OCI-LY3 (cell line): ENCODE measurements around the gene DYRK3.

ENCODE experiments used
- H2AFZ ChIP-seq: fragments of 200-600, 300-600 bp; shearing (Covaris generic); 2 replicates; pipeline ENCODE4 v1.6.0; 2014; ENCODE audit warnings: antibody characterized with exemption, low read depth, low read length
- H3K27ac ChIP-seq: fragments of 200-600, 300-600 bp; sonication (generic); 2 replicates; pipeline ENCODE4 v1.5.1; 2014; ENCODE audit warnings: mild to moderate bottlenecking, low read length, moderate library complexity, mixed read lengths
- H3K27me3 ChIP-seq: fragments of 200-600, 300-600 bp; sonication (generic); 2 replicates; pipeline ENCODE4 v1.6.1; 2014; ENCODE audit warnings: low read depth, low read length, mixed read lengths
- H3K36me3 ChIP-seq: fragments of 200-600, 300-600 bp; sonication (generic); replicated peaks from 2 replicates; pipeline ENCODE3; 2014; ENCODE audit warnings: low read depth, low read length, mixed read lengths
- H3K4me1 ChIP-seq: fragments of 300-600, 200-600 bp; sonication (generic); 2 replicates; pipeline ENCODE4 v1.6.1; 2014; ENCODE audit warnings: low read length, mixed read lengths
- H3K4me2 ChIP-seq: fragments of 200-600, 300-600 bp; sonication (generic); 2 replicates; pipeline ENCODE4 v1.6.1; 2014; ENCODE audit warnings: low read length, mixed read lengths
- H3K4me3 ChIP-seq: fragments of 300-600, 200-600 bp; sonication (generic); 2 replicates; pipeline ENCODE4 v1.5.1; 2014; ENCODE audit warnings: antibody characterized with exemption, mild to moderate bottlenecking, low read length, moderate library complexity
- H3K79me2 ChIP-seq: fragments of 300-600, 200-600 bp; shearing (Covaris generic); 2 replicates; pipeline ENCODE4 v1.6.1; 2014; ENCODE audit warnings: mild to moderate bottlenecking, low read length, mixed read lengths
- H3K9ac ChIP-seq: fragments of 300-600, 200-600 bp; shearing (Covaris generic); 2 replicates; pipeline ENCODE4 v1.6.0; 2014; ENCODE audit warnings: mild to moderate bottlenecking, low read length, moderate library complexity
- H3K9me3 ChIP-seq: fragments of 200-600, 300-600 bp; shearing (Covaris generic); 2 replicates; pipeline ENCODE4 v1.6.1; 2014; ENCODE audit warnings: low read length, mixed read lengths; ENCODE audit not compliant: insufficient read depth
- H4K20me1 ChIP-seq: fragments of 200-600, 300-600 bp; sonication (generic); 2 replicates; pipeline ENCODE4 v1.6.1; 2016; ENCODE audit warnings: low read length, mixed read lengths; ENCODE audit not compliant: insufficient read depth
- CTCF ChIP-seq: fragments of 200-600, 300-600 bp; sonication (generic); IDR thresholded peaks from 2 replicates; pipeline ENCODE4 v1.5.1; 2014; ENCODE audit warnings: antibody characterized with exemption, low read length, low read depth
- EZH2phosphoT487 ChIP-seq: fragments of 200-600 bp; shearing (Covaris generic); IDR thresholded peaks from 2 replicates; pipeline ENCODE4 v1.6.1; 2018; ENCODE audit warnings: antibody characterized with exemption, mixed run types, low read depth

Gene DYRK3

GRCh38 chr1:206686478-206687249, 51.3 kb downstream of the DYRK3 start:
- TF ChIP-seq CTCF (no peak), EZH2phosphoT487 (no peak)
- H3K9me3 ChIP-seq = no peaks in the 10 kb centered on the region
- peak overlapping the region; percentile 54; the same call in 1 of the 2 replicates for H3K27ac ChIP-seq
- no peaks in the 10 kb centered on the region for H3K36me3 ChIP-seq
- H3K27me3 ChIP-seq = peaks cover 11% of the 10 kb centered on the region
- H3K4me2 ChIP-seq = peak overlapping the region; percentile 77
- H4K20me1 ChIP-seq = peaks cover 56% of the 10 kb centered on the region
- peak overlapping the region; percentile 77 for H3K4me3 ChIP-seq
- no peak overlapping the region for H2AFZ ChIP-seq
- H3K4me1 ChIP-seq = peaks cover 43% of the 10 kb centered on the region
- peak overlapping the region; percentile 75 for H3K9ac ChIP-seq
- peaks cover 64% of the 10 kb centered on the region for H3K79me2 ChIP-seq

GRCh38 chr1:206687251-206687914, 52.0 kb downstream of the DYRK3 start:
- Histone ChIP-seq H3K27ac (no peak overlapping the region), H3K4me3 (peak overlapping the region; percentile 77; the same call in 1 of the 2 replicates), H3K9ac (no peak overlapping the region), H3K27me3 (peaks cover 11% of the 10 kb centered on the region), H3K4me2 (peak overlapping the region; percentile 77), H3K79me2 (peaks cover 72% of the 10 kb centered on the region), H3K9me3 (no peaks in the 10 kb centered on the region), H3K4me1 (peaks cover 36% of the 10 kb centered on the region), H4K20me1 (peaks cover 64% of the 10 kb centered on the region), H2AFZ (no peak overlapping the region), H3K36me3 (no peaks in the 10 kb centered on the region)
- TF ChIP-seq EZH2phosphoT487 (no peak), CTCF (no peak)

- no peak overlapping the region for H3K4me3 ChIP-seq
- no peaks in the 10 kb centered on the region for H3K9me3 ChIP-seq
- no peak overlapping the region for H3K9ac ChIP-seq
- H3K79me2 ChIP-seq = peaks cover 78% of the 10 kb centered on the region
- no peak for TF ChIP-seq CTCF
- TF ChIP-seq EZH2phosphoT487 = no peak
- no peak overlapping the region for H2AFZ ChIP-seq
- peaks cover 11% of the 10 kb centered on the region for H3K27me3 ChIP-seq
- H4K20me1 ChIP-seq = peaks cover 70% of the 10 kb centered on the region
- peaks cover 30% of the 10 kb centered on the region for H3K4me1 ChIP-seq
- no peaks in the 10 kb centered on the region for H3K36me3 ChIP-seq
- H3K4me2 ChIP-seq = no peak overlapping the region
- H3K27ac ChIP-seq = no peak overlapping the region
Observed at GRCh38 chr1:206687915-206688442, 52.6 kb downstream of the DYRK3 start.

GRCh38 chr1:206690516-206690915, 55.2 kb downstream of the DYRK3 start:
- Histone ChIP-seq H3K27ac (no peak overlapping the region), H3K4me3 (no peak overlapping the region), H3K79me2 (peaks cover 99% of the 10 kb centered on the region), H3K4me1 (peaks cover 16% of the 10 kb centered on the region), H3K9ac (no peak overlapping the region), H3K36me3 (peaks cover 14% of the 10 kb centered on the region), H3K27me3 (no peaks in the 10 kb centered on the region), H3K9me3 (no peaks in the 10 kb centered on the region), H3K4me2 (no peak overlapping the region), H4K20me1 (peaks cover 95% of the 10 kb centered on the region), H2AFZ (no peak overlapping the region)
- TF ChIP-seq CTCF = no peak
- no peak for TF ChIP-seq EZH2phosphoT487
